ENCODE results near the gene IFFO2. TPM values are rescaled to one million over a fixed set of nuclear protein-coding genes. Genes with fewer than 3 reads are reported as not detected.

The IFFO2 gene
- total RNA-seq, 2 donors from 2014 or later, result 2.3 to 14.0 TPM

GRCh38 chr1:18919197-18919905, 37.1 kb downstream of the IFFO2 start:
- TF ChIP-seq, protein P1, sequence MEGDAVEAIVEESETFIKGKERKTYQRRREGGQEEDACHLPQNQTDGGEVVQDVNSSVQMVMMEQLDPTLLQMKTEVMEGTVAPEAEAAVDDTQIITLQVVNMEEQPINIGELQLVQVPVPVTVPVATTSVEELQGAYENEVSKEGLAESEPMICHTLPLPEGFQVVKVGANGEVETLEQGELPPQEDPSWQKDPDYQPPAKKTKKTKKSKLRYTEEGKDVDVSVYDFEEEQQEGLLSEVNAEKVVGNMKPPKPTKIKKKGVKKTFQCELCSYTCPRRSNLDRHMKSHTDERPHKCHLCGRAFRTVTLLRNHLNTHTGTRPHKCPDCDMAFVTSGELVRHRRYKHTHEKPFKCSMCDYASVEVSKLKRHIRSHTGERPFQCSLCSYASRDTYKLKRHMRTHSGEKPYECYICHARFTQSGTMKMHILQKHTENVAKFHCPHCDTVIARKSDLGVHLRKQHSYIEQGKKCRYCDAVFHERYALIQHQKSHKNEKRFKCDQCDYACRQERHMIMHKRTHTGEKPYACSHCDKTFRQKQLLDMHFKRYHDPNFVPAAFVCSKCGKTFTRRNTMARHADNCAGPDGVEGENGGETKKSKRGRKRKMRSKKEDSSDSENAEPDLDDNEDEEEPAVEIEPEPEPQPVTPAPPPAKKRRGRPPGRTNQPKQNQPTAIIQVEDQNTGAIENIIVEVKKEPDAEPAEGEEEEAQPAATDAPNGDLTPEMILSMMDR (IDR thresholded peaks at IDR 0.05), result no peak
- peaks cover 0 to 42% of the 10 kb centered on the region in 2 donors for H3K4me1 ChIP-seq
- H3K27me3 ChIP-seq, result no peaks in the 10 kb centered on the region
- H3K4me3 ChIP-seq, result no peak overlapping the region
- H3K27ac ChIP-seq, result no peak overlapping the region
- peaks cover 22% of the 10 kb centered on the region for H3K36me3 ChIP-seq
- H3K9me3 ChIP-seq, result no peaks in the 10 kb centered on the region
- DNase-seq (ENCODE audit: low spot score), result no peak

DNA sequence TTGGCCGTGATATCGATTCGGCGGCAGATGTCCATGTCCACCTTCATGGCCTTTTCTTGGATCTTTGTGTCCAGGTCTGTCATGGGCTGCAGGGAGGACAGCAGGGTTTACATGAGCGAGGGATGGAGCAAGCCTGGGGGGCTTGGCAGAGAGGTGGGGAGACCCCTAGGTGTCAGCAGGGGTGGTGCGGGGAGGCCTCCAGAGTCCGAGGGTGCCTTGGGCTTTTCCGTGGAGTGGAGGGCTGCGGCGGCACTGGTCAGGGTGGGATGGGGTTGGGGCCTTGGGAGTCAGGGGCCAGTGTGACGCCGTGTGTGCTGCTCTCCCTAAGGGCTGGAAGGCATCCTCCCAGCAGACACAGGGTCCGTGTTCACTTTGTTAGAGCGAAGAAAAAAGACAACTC, 38.1 kb downstream of the IFFO2 start:
- TF ChIP-seq, protein P1 (IDR thresholded peaks at IDR 0.05), result no peak
- Histone ChIP-seq H3K9me3 (no peaks in the 10 kb centered on the region), H3K27ac (no peak overlapping the region), H3K4me1 (peaks cover 0 to 39% of the 10 kb centered on the region in 2 donors), H3K4me3 (no peak overlapping the region), H3K27me3 (no peaks in the 10 kb centered on the region), H3K36me3 (peaks cover 22% of the 10 kb centered on the region)
- no peak for DNase-seq (ENCODE audit: low spot score)

DNA sequence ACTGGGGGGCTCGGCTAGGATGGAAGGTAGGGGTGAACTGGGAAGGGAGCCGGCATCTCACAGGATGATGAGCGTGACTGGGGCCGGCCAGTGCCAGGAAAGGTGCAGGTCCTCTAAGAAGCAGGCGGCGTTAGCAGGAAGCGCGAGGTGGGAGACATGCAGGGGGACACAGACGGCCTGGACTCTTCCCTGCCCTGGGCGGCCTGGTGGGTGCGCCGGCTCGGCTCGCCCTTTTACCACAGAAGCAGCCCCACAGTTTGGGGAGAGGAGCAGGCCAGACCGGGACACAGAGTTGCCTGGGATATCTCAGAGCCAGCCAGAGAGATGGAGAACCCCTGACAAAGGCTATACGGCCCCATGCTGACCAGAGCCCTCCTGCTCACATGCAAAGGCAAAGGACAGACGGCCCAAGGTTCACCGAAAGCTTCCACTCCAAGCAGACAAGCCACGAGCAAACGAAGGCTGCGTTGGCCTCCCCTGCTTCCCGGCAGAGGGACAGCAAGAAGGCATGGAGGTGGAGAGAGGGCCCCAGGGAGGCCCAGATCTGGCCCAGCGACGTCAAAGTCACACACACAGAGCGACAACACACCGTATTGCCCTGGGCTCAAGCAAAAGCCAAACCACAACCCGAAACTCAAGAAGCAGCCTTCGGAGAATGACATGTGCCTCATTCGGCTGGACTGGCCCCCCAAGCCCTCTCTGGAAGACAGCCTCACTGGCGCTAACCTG, 39.2 kb downstream of the IFFO2 start:
- H3K27ac ChIP-seq, result no peak overlapping the region
- no peaks in the 10 kb centered on the region for H3K27me3 ChIP-seq
- H3K4me1 ChIP-seq, result peaks cover 0 to 34% of the 10 kb centered on the region in 2 donors
- H3K36me3 ChIP-seq, result peaks cover 22% of the 10 kb centered on the region
- no peak for DNase-seq (ENCODE audit: low spot score)
- TF ChIP-seq, protein P1 (IDR thresholded peaks at IDR 0.05), result no peak
- no peak overlapping the region for H3K4me3 ChIP-seq
- H3K9me3 ChIP-seq, result no peaks in the 10 kb centered on the region

DNA sequence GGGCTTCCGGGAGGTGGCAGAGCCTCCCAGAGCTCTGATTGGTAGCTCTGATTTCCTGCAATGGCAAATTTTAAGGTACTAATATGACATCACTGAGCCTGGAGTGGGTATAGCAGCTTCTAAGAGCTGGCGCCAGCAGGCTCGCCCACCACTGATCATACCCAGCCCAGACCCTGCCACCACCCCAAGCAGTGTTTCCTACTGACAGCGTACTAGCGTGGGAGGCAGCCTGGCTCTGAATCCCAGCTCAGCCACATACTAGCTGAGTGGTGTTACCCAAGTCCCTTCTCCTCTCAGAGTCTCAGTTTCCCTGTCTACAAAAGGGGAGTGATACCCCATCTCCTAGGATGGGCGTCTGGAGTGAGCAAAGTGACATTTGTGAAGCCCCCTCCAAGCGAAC, 41.1 kb downstream of the IFFO2 start:
- no peak for DNase-seq (ENCODE audit: low spot score)
- peak overlapping the region; percentile 46 to 55 for H3K27ac ChIP-seq
- peaks cover 0 to 22% of the 10 kb centered on the region in 2 donors for H3K4me1 ChIP-seq
- no peaks in the 10 kb centered on the region for H3K9me3 ChIP-seq
- H3K36me3 ChIP-seq, result peaks cover 31% of the 10 kb centered on the region
- TF ChIP-seq, protein P1 (IDR thresholded peaks at IDR 0.05), result no peak
- H3K27me3 ChIP-seq, result no peaks in the 10 kb centered on the region
- H3K4me3 ChIP-seq, result no peak overlapping the region

DNA sequence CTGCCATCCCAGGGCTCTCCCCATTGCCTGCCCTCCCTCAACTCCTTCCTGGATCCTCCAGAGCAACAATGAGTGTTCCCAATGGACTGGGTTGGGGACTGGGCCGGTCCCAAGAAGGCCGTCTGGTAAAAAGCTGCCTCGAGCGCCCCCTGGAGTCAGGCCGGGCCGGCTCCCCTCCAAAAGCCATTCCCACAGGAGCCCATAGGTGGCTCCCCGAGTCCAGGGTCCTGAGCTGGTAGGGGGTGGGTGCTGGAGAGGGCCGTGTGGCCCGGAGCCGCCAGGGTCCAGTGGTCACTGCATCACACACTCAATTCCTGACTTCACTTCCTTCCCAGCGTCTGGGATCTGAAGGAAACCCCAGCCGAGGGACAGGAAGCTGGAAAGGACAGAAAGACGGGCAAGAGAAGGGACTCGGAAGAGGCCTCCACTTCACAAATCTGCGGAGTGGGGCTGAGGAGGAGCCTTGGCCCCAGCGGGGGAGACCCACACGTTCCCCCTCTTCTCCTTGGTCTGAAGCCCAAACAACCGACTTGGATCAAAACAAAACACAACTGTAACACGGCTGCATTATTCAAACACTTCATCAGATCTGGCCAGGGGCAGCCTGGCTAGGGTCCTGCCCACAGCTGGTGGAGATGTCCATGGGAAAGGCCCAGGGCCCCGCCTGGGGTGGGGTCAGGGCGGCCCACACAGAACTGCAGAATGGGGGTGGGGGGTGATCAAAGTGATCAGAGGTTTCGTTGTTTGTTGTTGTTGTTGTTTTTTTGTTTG, 43.2 kb downstream of the IFFO2 start:
- H3K27ac ChIP-seq, result peak overlapping the region; percentile 51 to 63
- H3K36me3 ChIP-seq, result peaks cover 43% of the 10 kb centered on the region
- H3K27me3 ChIP-seq, result no peaks in the 10 kb centered on the region
- peak; percentile 94 for DNase-seq (ENCODE audit: low spot score)
- no peak overlapping the region for H3K4me3 ChIP-seq
- H3K4me1 ChIP-seq, result peaks cover 0 to 22% of the 10 kb centered on the region in 2 donors
- TF ChIP-seq, protein P1 (IDR thresholded peaks at IDR 0.05), result peak; percentile 81 to 97
- H3K9me3 ChIP-seq, result no peaks in the 10 kb centered on the region

Data from right atrium auricular region (tissue), 2 donors.